HL-60 (cell line): ENCODE data around the gene KCNT1.

Source experiments
- DNase-seq, 2 experiments: peaks; one replicate each; pipeline ENCODE4 v3.0.0-alpha.2; 2010 to 2020; ENCODE audit warnings: low read depth in 1 of 2, low spot score in 1 of 2
- H3K27ac ChIP-seq: fragments of 250-450 bp; sonication (Bioruptor Pico); replicated peaks from 2 replicates; pipeline ENCODE4 v1.5.1; 2020; ENCODE audit warnings: mild to moderate bottlenecking, moderate library complexity
- H3K27me3 ChIP-seq: fragments of 250-450 bp; sonication (Bioruptor Pico); 2 replicates; pipeline ENCODE4 v1.5.1; 2021; ENCODE audit warnings: mild to moderate bottlenecking, moderate library complexity; ENCODE audit not compliant: insufficient read depth, poor library complexity, severe bottlenecking
- H3K4me3 ChIP-seq: replicated peaks from 2 replicates; pipeline ENCODE4 v1.5.1; 2011; ENCODE audit warnings: mild to moderate bottlenecking, control low read depth, low read length; ENCODE audit not compliant: insufficient read depth
- GABPA ChIP-seq: IDR thresholded peaks from 2 replicates; pipeline ENCODE4 v1.6.1; 2012; ENCODE audit warnings: low read depth
- POLR2AphosphoS5 ChIP-seq: IDR thresholded peaks from 2 replicates; pipeline ENCODE4 v1.6.1; 2012; ENCODE audit warnings: low read depth
- SPI1 ChIP-seq: IDR thresholded peaks from 2 replicates; pipeline ENCODE4 v1.6.1; 2012; ENCODE audit warnings: low read depth, mild to moderate bottlenecking, borderline replicate concordance
- TF ChIP-seq, protein P1 (sequence below): IDR thresholded peaks from one replicate; pipeline ENCODE4 v1.5.1; 2011; ENCODE audit warnings: low read length, control low read depth, inconsistent platforms; ENCODE audit not compliant: insufficient read depth
- TF ChIP-seq, protein P2 (sequence below): IDR thresholded peaks from 2 replicates; pipeline ENCODE4 v1.6.1; 2012; ENCODE audit warnings: low read depth; ENCODE audit not compliant: insufficient replicate concordance

KCNT1 gene

DNA sequence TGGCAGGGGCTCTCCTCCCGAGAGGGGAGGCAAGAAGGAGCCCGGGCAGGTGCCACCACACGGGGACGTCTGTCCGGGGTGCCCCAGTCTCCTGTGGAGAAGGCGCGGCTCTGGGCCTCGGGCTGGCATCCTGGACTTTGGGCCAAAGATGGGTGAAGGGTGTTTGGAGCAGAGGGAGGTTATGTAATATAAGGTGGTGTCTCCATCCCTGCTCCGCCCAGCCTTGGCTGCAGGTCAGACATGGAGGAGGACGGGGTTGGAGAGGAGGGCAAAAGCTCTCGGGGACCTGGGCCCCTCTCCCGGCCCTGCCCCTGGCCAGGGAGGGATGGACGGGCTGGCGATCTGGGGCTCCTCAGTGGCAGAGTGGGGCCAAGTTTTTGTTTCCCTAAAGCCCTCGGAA lies 1.5 kb upstream of the KCNT1 start:
- H3K27ac ChIP-seq = no peak overlapping the region

DNA sequence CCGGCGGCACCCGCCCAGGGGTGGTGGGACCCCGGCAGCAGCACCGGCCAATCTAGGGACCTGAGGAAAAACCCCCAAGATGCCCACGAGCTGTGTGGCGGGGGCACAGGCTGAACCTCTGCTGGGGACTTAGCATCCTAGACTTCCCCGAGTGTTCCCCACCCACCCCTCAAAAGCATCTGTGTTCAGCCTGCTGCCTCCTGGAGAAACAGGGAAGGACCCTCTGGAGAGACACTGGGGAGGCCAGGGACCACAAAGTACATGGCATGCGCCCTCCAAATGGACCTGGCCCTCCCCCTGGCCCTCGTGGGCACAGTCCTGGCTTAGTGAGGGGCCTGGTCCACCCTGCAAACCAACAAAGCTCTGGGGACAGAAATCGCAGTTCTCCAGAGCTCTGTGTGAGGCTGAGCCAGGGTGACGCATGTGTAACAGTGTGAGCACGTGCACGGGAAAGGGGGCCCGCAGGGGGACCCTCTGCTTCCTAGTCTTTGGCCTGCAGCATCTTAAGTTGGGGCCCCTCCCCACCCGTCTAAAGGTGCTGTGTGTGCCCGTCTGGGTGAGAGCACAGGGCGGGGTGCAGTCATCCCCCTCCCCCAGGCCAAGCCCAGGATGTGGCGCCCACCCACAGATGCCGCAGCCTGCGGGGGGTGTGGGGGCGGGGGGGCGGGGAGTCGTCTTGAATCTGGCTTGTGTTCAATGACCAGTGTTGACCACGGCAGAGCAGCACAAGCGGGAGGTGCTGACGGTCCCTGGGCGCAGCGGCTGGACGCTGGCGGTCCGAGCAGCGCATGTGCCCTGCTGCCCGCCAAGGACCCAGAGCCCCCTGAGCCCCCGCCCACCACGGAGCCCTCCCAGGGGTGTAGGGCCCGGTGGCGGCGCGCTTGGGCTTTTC lies 672 bp upstream of the KCNT1 start:
- H3K4me3 ChIP-seq = no peak overlapping the region
- no peak for DNase-seq
- no peak for TF ChIP-seq GABPA
- no peak for TF ChIP-seq SPI1
- TF ChIP-seq, protein P1, sequence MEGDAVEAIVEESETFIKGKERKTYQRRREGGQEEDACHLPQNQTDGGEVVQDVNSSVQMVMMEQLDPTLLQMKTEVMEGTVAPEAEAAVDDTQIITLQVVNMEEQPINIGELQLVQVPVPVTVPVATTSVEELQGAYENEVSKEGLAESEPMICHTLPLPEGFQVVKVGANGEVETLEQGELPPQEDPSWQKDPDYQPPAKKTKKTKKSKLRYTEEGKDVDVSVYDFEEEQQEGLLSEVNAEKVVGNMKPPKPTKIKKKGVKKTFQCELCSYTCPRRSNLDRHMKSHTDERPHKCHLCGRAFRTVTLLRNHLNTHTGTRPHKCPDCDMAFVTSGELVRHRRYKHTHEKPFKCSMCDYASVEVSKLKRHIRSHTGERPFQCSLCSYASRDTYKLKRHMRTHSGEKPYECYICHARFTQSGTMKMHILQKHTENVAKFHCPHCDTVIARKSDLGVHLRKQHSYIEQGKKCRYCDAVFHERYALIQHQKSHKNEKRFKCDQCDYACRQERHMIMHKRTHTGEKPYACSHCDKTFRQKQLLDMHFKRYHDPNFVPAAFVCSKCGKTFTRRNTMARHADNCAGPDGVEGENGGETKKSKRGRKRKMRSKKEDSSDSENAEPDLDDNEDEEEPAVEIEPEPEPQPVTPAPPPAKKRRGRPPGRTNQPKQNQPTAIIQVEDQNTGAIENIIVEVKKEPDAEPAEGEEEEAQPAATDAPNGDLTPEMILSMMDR = no peak
- TF ChIP-seq, protein P2, sequence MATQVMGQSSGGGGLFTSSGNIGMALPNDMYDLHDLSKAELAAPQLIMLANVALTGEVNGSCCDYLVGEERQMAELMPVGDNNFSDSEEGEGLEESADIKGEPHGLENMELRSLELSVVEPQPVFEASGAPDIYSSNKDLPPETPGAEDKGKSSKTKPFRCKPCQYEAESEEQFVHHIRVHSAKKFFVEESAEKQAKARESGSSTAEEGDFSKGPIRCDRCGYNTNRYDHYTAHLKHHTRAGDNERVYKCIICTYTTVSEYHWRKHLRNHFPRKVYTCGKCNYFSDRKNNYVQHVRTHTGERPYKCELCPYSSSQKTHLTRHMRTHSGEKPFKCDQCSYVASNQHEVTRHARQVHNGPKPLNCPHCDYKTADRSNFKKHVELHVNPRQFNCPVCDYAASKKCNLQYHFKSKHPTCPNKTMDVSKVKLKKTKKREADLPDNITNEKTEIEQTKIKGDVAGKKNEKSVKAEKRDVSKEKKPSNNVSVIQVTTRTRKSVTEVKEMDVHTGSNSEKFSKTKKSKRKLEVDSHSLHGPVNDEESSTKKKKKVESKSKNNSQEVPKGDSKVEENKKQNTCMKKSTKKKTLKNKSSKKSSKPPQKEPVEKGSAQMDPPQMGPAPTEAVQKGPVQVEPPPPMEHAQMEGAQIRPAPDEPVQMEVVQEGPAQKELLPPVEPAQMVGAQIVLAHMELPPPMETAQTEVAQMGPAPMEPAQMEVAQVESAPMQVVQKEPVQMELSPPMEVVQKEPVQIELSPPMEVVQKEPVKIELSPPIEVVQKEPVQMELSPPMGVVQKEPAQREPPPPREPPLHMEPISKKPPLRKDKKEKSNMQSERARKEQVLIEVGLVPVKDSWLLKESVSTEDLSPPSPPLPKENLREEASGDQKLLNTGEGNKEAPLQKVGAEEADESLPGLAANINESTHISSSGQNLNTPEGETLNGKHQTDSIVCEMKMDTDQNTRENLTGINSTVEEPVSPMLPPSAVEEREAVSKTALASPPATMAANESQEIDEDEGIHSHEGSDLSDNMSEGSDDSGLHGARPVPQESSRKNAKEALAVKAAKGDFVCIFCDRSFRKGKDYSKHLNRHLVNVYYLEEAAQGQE = no peak
- no peak for TF ChIP-seq POLR2AphosphoS5

More for the DNA sequence above, 1.5 kb upstream of the KCNT1 start:
- TF ChIP-seq, protein P2 = no peak
- TF ChIP-seq SPI1 (no peak), GABPA (no peak), POLR2AphosphoS5 (no peak)
- TF ChIP-seq, protein P1 = no peak
- no peak for DNase-seq
- peaks cover 8% of the 10 kb centered on the region for H3K27me3 ChIP-seq
- no peak overlapping the region for H3K4me3 ChIP-seq

DNA sequence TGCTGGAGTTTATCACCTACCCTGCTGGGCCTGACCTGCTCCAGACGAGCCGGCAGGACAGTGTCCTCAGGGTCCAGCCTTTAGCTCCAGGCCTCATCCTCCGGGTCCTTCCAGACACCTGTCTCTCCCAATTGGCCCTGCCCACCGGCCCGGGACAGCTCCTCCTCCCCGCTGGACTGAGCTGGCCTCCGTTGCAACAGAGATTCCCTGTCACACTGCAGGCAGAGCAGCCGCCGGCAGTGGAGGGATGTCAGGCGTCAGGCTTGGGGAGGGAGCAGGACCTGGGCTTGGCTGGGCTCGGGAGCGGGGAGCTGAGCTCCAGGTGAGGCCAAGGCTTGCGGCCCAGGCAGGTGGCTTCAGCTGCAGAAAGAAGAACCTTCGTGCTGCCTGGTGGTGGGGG lies 1.7 kb downstream of the KCNT1 start:
- DNase-seq = no peak
- TF ChIP-seq GABPA = no peak
- TF ChIP-seq POLR2AphosphoS5 = no peak
- TF ChIP-seq, protein P2 = no peak
- no peak for TF ChIP-seq SPI1
- TF ChIP-seq, protein P1 = no peak
- H3K27me3 ChIP-seq = peaks cover 8% of the 10 kb centered on the region
- no peak overlapping the region for H3K4me3 ChIP-seq
- no peak overlapping the region for H3K27ac ChIP-seq

More for the DNA sequence above, 672 bp upstream of the KCNT1 start:
- peaks cover 8% of the 10 kb centered on the region for H3K27me3 ChIP-seq
- no peak overlapping the region for H3K27ac ChIP-seq
